Measurements from ENCODE around the gene PYCR2.

PYCR2 gene

DNA sequence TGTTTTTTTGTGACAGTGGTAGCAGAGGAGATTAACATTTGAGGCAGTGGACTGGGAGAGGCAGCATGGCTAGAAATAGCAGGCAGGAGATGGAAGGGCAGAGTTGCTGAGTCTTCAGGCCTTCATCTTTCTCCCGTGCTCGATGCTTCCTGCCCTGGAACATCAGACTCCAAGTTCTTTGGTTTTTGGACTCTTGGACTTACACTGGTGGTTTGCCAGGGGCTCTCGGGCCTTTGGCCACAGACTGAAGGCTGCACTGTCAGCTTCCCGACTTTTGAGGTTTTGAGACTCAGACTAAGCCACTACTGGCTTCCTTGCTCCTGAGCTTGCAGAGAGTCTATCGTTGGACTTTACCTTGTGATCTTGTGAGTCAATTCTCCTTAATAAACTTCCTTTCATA, 41.2 kb upstream of the PYCR2 start:
- no peak overlapping the region for H3K9ac ChIP-seq (ENCODE audit: low read length)
- H3K4me2 ChIP-seq (ENCODE audit: low read depth, low read length, poor library complexity, severe bottlenecking): no peak overlapping the region
- TF ChIP-seq, protein P1, sequence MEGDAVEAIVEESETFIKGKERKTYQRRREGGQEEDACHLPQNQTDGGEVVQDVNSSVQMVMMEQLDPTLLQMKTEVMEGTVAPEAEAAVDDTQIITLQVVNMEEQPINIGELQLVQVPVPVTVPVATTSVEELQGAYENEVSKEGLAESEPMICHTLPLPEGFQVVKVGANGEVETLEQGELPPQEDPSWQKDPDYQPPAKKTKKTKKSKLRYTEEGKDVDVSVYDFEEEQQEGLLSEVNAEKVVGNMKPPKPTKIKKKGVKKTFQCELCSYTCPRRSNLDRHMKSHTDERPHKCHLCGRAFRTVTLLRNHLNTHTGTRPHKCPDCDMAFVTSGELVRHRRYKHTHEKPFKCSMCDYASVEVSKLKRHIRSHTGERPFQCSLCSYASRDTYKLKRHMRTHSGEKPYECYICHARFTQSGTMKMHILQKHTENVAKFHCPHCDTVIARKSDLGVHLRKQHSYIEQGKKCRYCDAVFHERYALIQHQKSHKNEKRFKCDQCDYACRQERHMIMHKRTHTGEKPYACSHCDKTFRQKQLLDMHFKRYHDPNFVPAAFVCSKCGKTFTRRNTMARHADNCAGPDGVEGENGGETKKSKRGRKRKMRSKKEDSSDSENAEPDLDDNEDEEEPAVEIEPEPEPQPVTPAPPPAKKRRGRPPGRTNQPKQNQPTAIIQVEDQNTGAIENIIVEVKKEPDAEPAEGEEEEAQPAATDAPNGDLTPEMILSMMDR (IDR thresholded peaks at IDR 0.05; ENCODE audit: insufficient read depth, low read length, poor library complexity, severe bottlenecking): no peak
- no peak for TF ChIP-seq EZH2phosphoT487 (conservative IDR thresholded peaks at IDR 0.05; ENCODE audit: low read length)
- no peaks in the 10 kb centered on the region for H3K9me2 ChIP-seq (replicated peaks; ENCODE audit: insufficient read depth, low read length)
- H2AFZ ChIP-seq (ENCODE audit: low read depth, low read length, severe bottlenecking): no peak overlapping the region
- no peaks in the 10 kb centered on the region for H3K79me2 ChIP-seq (ENCODE audit: insufficient read depth, low read length)
- no peaks in the 10 kb centered on the region for H4K20me1 ChIP-seq (ENCODE audit: low read depth, low read length)
- no peaks in the 10 kb centered on the region for H3F3A ChIP-seq (ENCODE audit: insufficient read depth)
- H3K9me3 ChIP-seq (ENCODE audit: insufficient read depth, low read length): no peaks in the 10 kb centered on the region
- H3K27ac ChIP-seq (ENCODE audit: low read depth, low read length): no peak overlapping the region
- H3K4me3 ChIP-seq (ENCODE audit: insufficient read depth, low read length, poor library complexity, severe bottlenecking): no peak overlapping the region
- H3K36me3 ChIP-seq (ENCODE audit: low read length): no peaks in the 10 kb centered on the region
- no peaks in the 10 kb centered on the region for H3K27me3 ChIP-seq (ENCODE audit: low read length)

- H3K36me3 ChIP-seq (ENCODE audit: low read length): no peaks in the 10 kb centered on the region
- H3K27ac ChIP-seq (ENCODE audit: low read depth, low read length): no peak overlapping the region
- no peaks in the 10 kb centered on the region for H3K9me2 ChIP-seq (replicated peaks; ENCODE audit: insufficient read depth, low read length)
- no peak overlapping the region for H3K9ac ChIP-seq (ENCODE audit: low read length)
- no peaks in the 10 kb centered on the region for H3K79me2 ChIP-seq (ENCODE audit: insufficient read depth, low read length)
- no peaks in the 10 kb centered on the region for H3K9me3 ChIP-seq (ENCODE audit: insufficient read depth, low read length)
- H3K4me3 ChIP-seq (ENCODE audit: insufficient read depth, low read length, poor library complexity, severe bottlenecking): no peak overlapping the region
- H3K4me2 ChIP-seq (ENCODE audit: low read depth, low read length, poor library complexity, severe bottlenecking): no peak overlapping the region
- H3K27me3 ChIP-seq (ENCODE audit: low read length): no peaks in the 10 kb centered on the region
- no peaks in the 10 kb centered on the region for H3F3A ChIP-seq (ENCODE audit: insufficient read depth)
- TF ChIP-seq, protein P1 (IDR thresholded peaks at IDR 0.05; ENCODE audit: insufficient read depth, low read length, poor library complexity, severe bottlenecking): no peak
- no peak for TF ChIP-seq EZH2phosphoT487 (conservative IDR thresholded peaks at IDR 0.05; ENCODE audit: low read length)
- H2AFZ ChIP-seq (ENCODE audit: low read depth, low read length, severe bottlenecking): no peak overlapping the region
- H4K20me1 ChIP-seq (ENCODE audit: low read depth, low read length): no peaks in the 10 kb centered on the region
Observed at GRCh38 chr1:225963735-225964530, 39.9 kb upstream of the PYCR2 start.

GRCh38 chr1:225962440-225962975, 38.5 kb upstream of the PYCR2 start:
- no peaks in the 10 kb centered on the region for H3F3A ChIP-seq (ENCODE audit: insufficient read depth)
- H3K9ac ChIP-seq (ENCODE audit: low read length): no peak overlapping the region
- H3K79me2 ChIP-seq (ENCODE audit: insufficient read depth, low read length): no peaks in the 10 kb centered on the region
- H3K9me3 ChIP-seq (ENCODE audit: insufficient read depth, low read length): no peaks in the 10 kb centered on the region
- H3K27me3 ChIP-seq (ENCODE audit: low read length): no peaks in the 10 kb centered on the region
- H2AFZ ChIP-seq (ENCODE audit: low read depth, low read length, severe bottlenecking): no peak overlapping the region
- no peak overlapping the region for H3K27ac ChIP-seq (ENCODE audit: low read depth, low read length)
- no peaks in the 10 kb centered on the region for H3K36me3 ChIP-seq (ENCODE audit: low read length)
- no peak for TF ChIP-seq EZH2phosphoT487 (conservative IDR thresholded peaks at IDR 0.05; ENCODE audit: low read length)
- TF ChIP-seq, protein P1 (IDR thresholded peaks at IDR 0.05; ENCODE audit: insufficient read depth, low read length, poor library complexity, severe bottlenecking): peak; percentile 77
- no peaks in the 10 kb centered on the region for H4K20me1 ChIP-seq (ENCODE audit: low read depth, low read length)
- no peak overlapping the region for H3K4me2 ChIP-seq (ENCODE audit: low read depth, low read length, poor library complexity, severe bottlenecking)
- H3K4me3 ChIP-seq (ENCODE audit: insufficient read depth, low read length, poor library complexity, severe bottlenecking): no peak overlapping the region
- H3K9me2 ChIP-seq (replicated peaks; ENCODE audit: insufficient read depth, low read length): no peaks in the 10 kb centered on the region

Data from SU-DHL-6 (cell line).